NCI-H2196 (cell line): ENCODE results near the gene GPC6.

ENCODE experiments used
- DNase-seq: peaks from one replicate; lab custom pipeline; 2025; ENCODE audit not compliant: unreplicated experiment; lab: John Stamatoyannopoulos, UW

GPC6 gene

DNA sequence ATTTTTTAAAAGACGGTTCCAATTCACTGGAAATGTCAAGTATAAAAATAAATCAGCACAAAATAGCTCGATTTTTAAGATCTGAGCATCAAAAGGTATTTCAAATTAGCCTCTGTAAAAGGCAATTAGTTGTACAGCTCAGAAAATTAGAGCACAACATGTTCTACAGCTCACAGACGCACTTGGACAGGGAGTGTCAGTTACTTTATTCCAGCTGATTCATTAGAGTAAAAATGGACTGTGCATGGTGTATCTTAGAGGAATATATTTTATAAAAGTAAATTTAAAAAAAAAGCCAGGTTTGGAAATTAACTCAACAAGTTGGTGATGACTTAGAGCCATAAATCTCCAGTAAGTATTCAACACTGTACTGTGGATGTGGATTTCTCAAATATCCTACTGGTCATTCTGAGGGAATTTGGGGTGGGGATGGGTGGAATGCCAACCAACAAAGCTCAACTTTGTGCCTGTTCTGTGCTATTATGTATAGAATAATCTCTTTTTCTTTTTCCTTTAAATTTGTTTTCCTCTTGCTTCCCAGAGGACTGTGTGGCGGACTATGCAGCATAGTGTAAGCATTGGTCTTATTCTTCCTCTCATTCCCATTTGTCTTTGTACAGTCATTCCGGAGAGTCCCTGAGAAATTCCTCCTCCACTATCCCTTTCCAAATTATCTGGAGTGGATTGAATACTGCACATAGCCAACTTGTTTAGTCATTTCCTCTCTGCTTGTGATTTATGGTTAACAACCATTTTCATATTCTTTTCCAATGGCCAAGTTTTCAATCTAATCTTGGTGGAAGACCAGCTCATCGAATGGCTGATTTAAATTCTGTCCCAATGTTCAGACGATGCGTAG is 1083.6 kb downstream of the GPC6 start:
- DNase-seq, result no peak

DNA sequence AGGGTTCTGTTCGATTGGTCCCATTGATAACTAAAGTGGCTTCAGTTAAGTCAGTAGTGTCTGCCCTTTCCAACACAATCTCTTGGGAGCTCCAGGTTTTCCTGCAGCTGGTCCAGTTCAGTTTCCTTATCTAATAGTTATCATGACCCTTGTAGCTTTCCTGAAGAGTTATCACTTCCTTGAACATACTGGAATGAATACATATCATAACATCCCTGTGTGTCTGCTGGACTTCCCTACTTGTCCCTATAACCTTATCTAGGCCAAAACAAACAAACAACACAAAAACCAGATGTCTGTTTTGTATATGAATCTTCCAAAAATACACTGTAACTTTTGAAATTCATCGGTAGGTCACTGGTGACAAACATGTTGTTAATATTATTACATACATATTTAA is 1085.3 kb downstream of the GPC6 start:
- no peak for DNase-seq

GRCh38 chr13:94312511-94313216 is 1086.1 kb downstream of the GPC6 start:
- peak; percentile 1 for DNase-seq

GRCh38 chr13:94313321-94313910 is 1086.8 kb downstream of the GPC6 start:
- DNase-seq, result no peak

GRCh38 chr13:94313926-94314325 is 1087.3 kb downstream of the GPC6 start:
- DNase-seq, result no peak

- DNase-seq, result no peak
Observed at GRCh38 chr13:94315188-94315587, 1088.6 kb downstream of the GPC6 start.

- no peak for DNase-seq
Observed at GRCh38 chr13:94317063-94317491, 1090.5 kb downstream of the GPC6 start.

GRCh38 chr13:94318418-94318817 is 1091.8 kb downstream of the GPC6 start:
- DNase-seq, result no peak

DNA sequence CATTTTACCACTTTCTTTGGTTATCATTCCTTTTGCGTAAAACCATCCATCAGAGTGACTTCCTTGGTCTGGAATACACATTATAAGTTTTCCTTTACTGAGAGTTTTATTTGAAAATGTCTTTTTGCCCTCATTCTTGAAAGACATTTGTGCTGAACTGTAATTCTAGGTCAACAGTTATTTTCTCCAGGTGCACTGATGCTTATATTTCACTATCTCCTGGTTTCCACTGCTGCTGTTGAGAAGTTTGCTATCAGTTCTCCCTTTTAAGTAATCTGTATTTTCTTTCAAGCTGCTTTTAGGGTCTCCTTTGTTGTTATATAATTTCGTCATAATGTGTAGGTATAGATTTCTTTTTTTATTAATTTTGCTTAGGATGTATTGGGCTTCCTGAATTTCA is 1092.9 kb downstream of the GPC6 start:
- no peak for DNase-seq

DNA sequence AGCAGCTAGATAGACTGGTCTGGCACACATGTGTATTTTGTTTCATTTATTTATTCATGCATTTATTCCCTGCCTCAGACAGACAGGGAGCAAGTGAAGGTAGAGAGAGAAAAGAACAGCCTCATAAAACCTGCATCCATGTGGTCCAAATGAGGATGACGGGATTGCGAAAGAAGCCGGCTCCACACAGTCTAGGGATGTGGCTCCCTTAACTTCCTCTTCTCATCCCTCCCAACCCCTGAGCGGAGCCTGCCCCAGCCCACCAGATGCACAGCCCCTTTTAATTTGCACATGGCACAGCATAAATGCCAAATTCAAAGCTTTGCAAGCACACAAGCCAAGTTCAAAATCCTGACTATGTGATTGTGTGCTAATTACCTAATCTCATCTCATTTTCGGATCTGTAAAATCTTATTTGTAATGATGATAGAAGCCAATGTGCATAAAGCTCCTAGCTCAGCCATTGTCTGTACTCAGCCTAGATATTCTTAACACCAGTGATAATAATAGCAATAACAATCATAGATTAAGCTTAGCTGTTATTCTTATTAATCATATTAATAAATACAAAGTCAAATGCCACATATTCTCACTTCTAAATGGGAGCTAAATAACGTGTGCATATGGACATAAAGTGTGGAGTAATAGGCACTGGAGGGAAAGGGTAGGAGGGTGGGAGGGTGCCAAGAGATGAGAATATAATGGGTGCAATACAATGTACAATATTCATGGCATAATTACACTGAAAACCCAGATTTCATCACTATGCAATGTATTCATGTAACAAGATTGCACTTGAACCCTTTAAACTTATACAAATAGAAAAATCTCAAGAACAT is 1096.5 kb downstream of the GPC6 start:
- no peak for DNase-seq

GRCh38 chr13:94323764-94324758 is 1097.5 kb downstream of the GPC6 start:
- no peak for DNase-seq

DNA sequence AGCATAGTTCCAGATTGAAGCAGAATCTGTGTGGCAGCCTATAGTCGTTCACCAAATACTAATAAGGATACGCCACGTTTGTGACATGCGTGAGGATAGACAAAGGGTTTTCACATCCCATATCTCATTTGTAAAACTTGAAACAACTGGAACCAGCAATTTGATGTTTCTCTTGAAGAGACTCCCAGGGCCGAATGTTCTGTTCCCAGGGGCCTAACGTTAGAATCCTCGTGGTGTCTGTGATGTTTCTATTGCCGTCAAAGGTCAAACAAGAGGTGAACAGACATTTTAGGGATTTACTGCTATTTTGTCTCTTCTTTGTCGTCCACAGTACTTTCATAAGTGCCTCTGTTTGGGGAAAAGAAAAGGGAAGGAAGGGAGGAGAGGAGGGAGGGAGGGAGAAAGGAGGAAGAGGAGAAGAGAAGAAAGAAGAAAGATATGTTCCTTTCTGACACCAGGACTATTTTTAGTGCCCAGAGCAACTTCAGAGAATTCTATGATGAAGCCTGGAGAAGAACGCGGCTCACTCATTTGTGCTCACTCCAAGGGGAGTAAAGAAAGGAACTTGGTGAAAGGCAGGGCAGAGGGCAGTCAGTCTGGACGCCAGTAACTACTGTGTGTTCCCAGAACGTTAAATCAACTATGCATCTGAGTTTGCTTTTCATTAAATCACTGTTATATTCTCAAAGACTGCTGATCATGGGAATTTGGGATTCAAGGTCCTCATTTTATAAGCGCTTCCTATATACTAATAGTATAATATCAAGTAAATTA is 1098.3 kb downstream of the GPC6 start:
- DNase-seq, result no peak

DNA sequence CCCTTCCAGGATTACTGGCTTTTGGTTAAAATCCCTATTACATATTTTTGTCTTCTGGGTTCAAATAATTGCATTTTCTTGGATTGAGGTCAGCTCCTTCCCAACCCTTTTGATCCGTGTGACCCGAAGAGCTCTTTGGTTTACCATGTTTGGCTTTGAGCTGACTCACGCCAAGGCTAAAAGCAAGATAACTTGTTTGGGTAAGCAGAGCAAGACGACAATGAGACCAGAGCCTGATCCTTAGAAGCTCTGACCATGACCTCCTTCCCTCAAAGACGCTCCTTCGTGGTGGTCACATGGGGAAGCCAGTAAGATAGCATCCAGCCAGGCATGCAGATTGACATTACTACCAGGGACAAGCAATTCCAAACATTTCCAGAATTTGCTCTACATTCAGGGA is 1099.0 kb downstream of the GPC6 start:
- no peak for DNase-seq

- no peak for DNase-seq
Observed at GRCh38 chr13:94327318-94327717, 1100.7 kb downstream of the GPC6 start.

GRCh38 chr13:94328381-94329041 is 1101.9 kb downstream of the GPC6 start:
- DNase-seq, result no peak

DNA sequence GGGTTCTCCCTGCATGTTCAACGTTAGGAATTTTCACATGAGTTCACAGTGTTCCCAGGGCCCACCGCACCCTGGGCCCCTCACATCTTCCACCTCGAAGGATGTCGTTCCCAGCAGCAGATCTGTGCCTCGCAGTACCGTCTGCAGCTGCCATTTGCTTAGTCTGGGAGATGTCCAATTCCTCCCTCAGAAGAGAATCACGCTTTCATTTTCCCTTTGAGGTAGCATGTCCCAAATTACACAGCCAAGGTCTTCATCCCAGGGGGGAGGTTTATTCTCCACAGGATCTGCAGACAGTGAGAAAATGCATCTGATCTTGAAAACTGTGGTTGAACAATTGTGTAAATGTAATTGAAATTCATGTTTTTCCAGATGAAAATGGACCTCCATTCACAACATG is 1102.7 kb downstream of the GPC6 start:
- DNase-seq, result no peak

DNA sequence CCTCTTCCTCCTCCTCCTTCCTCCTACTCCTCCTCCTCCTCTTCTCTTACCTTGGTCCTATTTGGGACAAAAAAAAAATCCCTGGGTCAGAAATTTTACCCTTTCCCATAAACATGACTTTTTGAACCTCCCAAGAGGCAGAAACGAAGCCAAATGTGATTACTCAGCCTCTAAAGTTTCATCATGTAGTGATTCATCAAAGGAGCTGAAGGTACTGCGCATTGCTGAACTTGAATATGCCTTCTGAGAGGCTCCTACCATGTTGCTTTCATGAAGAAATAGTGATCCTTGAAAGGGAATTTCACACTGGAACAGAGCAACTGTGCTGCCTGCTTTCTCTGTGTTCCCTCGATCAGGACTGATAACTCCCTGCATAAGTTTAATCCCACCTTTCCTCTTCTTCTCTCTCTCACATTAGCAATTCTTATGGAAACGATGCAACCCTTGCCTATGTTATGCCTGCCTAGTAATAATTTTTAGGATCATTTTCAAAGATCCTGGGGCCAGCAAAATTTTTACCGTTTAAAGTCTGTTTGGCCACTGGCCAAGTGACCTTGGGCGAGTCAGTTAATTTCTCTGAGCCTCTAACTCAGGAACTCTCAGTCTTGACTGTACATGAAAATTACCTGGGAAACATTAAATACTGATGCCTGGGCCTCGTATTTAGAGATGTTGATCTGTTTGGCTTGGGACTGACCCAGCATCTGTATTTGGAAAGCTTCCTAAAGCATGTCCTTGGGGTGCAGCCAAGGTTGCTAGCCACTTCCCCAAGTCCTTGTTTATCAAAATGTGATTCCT is 1103.3 kb downstream of the GPC6 start:
- no peak for DNase-seq

GRCh38 chr13:94330552-94331071 is 1104.0 kb downstream of the GPC6 start:
- DNase-seq, result no peak
